ENCODE results near the gene FAM193B. TPM values are rescaled to one million over a fixed set of nuclear protein-coding genes. Genes with fewer than 3 reads are reported as not detected.

Gene FAM193B
- total and polyA plus RNA-seq, 5 donors = 24.9 to 41.8 (median 29.5) TPM

DNA sequence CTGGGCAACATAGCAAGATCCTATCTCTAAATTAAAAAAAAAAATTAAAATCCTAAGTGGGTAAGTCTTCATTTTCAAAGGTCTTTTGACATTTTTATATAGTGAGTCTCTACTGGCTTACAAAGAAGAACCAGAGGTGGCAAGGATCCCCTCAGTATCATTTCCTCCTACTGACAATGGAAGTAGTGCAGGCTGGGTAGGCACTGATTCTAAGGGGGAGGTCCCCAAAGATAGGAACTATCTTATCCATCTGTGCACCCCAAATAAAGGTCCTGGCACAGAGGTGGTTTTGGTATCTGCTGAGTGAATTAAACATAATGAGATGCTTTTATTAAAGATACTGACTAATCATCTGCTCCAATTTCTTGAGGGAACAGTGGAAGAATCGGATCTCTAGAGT lies 4.2 kb downstream of the FAM193B start:
- peaks cover 17% of the 10 kb centered on the region for H3K4me1 ChIP-seq (ENCODE audit: control insufficient read depth, insufficient read depth, low read length)
- ATAC-seq = no peak
- H3K27ac ChIP-seq (ENCODE audit: low read length) = no peak overlapping the region
- DNase-seq = no peak
- no peaks in the 10 kb centered on the region for H3K27me3 ChIP-seq (ENCODE audit: control insufficient read depth, insufficient read depth)
- H3K4me3 ChIP-seq (ENCODE audit: low read length) = no peak overlapping the region
- WGBS = 84% methylated on average over 1 of the region's 1 CpG
- intact Hi-C loops (cut with DNase I) = no loop called here
- no peaks in the 10 kb centered on the region for H3K9me3 ChIP-seq (ENCODE audit: control insufficient read depth, low read length)

GRCh38 chr5:177548495-177548894 lies 5.9 kb downstream of the FAM193B start:
- DNase-seq (no peak), ATAC-seq (no peak)
- H3K9me3 ChIP-seq (ENCODE audit: control insufficient read depth, low read length) = no peaks in the 10 kb centered on the region
- H3K4me1 ChIP-seq (ENCODE audit: control insufficient read depth, insufficient read depth, low read length) = peaks cover 23% of the 10 kb centered on the region
- intact Hi-C loops (cut with DNase I) = no loop called here
- H3K27ac ChIP-seq (ENCODE audit: low read length) = no peak overlapping the region
- no peaks in the 10 kb centered on the region for H3K27me3 ChIP-seq (ENCODE audit: control insufficient read depth, insufficient read depth)
- WGBS = 38% methylated on average over 1 of the region's 1 CpG
- no peak overlapping the region for H3K4me3 ChIP-seq (ENCODE audit: low read length)

GRCh38 chr5:177547736-177548135 lies 6.6 kb downstream of the FAM193B start:
- ATAC-seq (no peak), DNase-seq (no peak)
- H3K27me3 ChIP-seq (ENCODE audit: control insufficient read depth, insufficient read depth) = no peaks in the 10 kb centered on the region
- H3K4me3 ChIP-seq (ENCODE audit: low read length) = no peak overlapping the region
- WGBS = 57% methylated on average over 3 of the region's 3 CpGs
- peaks cover 23% of the 10 kb centered on the region for H3K4me1 ChIP-seq (ENCODE audit: control insufficient read depth, insufficient read depth, low read length)
- intact Hi-C loops (cut with DNase I) = no loop called here
- peak overlapping the region; percentile 13 for H3K27ac ChIP-seq (ENCODE audit: low read length)
- no peaks in the 10 kb centered on the region for H3K9me3 ChIP-seq (ENCODE audit: control insufficient read depth, low read length)

DNA sequence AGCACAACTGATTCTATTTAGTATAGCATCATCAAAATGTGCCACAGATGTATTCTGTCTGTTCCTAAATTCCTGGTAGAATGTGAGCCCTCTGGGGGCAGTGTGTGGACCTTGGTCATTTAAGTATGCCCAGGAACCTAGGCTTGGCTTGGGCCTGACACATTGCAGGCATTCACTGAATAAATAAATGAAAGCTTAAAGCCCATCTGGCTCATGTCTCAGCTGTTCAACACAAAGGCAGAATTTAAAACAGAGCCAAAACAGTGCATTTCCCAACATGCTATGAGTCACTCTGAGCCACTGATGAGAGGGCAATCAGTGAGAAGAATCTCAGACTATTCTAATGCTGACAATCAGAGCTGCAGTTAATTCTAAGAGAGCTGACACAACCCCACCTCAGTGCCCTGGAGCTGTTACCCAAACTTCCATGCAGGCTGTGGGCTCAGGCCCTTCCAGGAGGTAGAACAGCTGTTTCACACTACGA lies 8.1 kb downstream of the FAM193B start:
- Histone ChIP-seq H3K4me3 (ENCODE audit: low read length) (no peak overlapping the region), H3K27me3 (ENCODE audit: control insufficient read depth, insufficient read depth) (no peaks in the 10 kb centered on the region), H3K27ac (ENCODE audit: low read length) (peak overlapping the region; percentile 95), H3K9me3 (ENCODE audit: control insufficient read depth, low read length) (no peaks in the 10 kb centered on the region), H3K4me1 (ENCODE audit: control insufficient read depth, insufficient read depth, low read length) (peaks cover 23% of the 10 kb centered on the region)
- peak; percentile 68 to 83 (median 74) for DNase-seq
- peak; percentile 81 to 84 for ATAC-seq
- WGBS = 49% methylated on average over 1 of the region's 1 CpG
- intact Hi-C loops (cut with DNase I) = no loop called here

GRCh38 chr5:177545487-177546257 lies 8.7 kb downstream of the FAM193B start:
- Histone ChIP-seq H3K4me3 (ENCODE audit: low read length) (no peak overlapping the region), H3K27ac (ENCODE audit: low read length) (peak overlapping the region; percentile 93), H3K4me1 (ENCODE audit: control insufficient read depth, insufficient read depth, low read length) (peaks cover 23% of the 10 kb centered on the region), H3K9me3 (ENCODE audit: control insufficient read depth, low read length) (no peaks in the 10 kb centered on the region), H3K27me3 (ENCODE audit: control insufficient read depth, insufficient read depth) (no peaks in the 10 kb centered on the region)
- DNase-seq = peak; percentile 68 to 81 (median 73)
- WGBS = 46% methylated on average over 4 of the region's 4 CpGs
- intact Hi-C loops (cut with DNase I) = no loop called here
- peak; percentile 80 to 87 for ATAC-seq

DNA sequence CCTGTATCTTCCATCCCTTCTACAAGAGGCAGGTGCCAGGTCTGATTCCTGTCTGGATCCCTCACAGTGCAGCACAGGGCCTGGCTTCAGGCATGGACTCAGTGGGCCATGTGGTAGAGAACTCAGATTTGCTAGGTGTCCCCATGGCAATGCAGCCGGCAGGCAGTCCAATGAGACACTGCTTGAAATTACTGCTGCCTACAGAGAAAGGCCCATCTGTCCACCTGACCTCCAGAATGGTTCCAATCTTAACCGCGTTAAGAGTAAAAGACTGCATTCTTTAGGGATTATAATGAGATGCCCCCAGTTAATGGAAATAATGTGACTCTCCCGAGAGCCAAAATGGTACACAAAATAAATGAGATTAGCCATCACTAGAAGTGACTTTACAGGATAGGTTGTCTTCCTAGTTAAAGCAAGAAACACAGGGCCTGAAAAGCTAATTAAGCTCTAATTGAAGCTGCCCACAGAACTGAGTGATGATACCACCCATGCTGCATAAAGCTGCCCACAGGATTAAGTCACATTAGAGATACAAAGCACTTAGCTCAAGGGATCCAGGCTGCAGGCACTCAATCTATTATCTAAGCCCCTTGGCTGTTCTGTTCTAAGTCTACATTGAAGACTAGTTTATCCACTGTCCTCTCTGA lies 11.4 kb downstream of the FAM193B start:
- intact Hi-C loops (cut with DNase I) = no loop called here
- 91% methylated on average over 4 of the region's 4 CpGs for WGBS
- peaks cover 38% of the 10 kb centered on the region for H3K4me1 ChIP-seq (ENCODE audit: control insufficient read depth, insufficient read depth, low read length)
- H3K9me3 ChIP-seq (ENCODE audit: control insufficient read depth, low read length) = no peaks in the 10 kb centered on the region
- H3K27ac ChIP-seq (ENCODE audit: low read length) = no peak overlapping the region
- H3K27me3 ChIP-seq (ENCODE audit: control insufficient read depth, insufficient read depth) = no peaks in the 10 kb centered on the region
- ATAC-seq (no peak), DNase-seq (no peak)
- no peak overlapping the region for H3K4me3 ChIP-seq (ENCODE audit: low read length)

DNA sequence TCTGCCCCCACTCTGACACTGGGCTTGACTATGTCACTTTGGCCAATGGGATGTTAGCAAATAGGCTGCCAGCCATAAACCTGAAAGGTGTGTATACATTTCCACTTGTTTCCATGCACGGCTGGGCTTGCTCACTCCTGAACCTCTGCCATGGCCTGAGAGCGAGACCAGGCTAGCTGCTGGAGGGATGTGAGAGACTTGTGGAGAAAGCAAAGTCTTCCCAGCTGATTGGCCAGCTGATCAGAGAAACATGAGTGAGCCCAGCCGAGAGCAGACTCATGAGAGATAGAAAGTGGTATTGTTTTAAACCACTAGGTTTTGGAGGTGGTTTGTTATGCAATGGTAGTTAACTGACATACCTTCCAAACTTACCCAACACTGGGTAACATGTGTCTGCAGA lies 13.9 kb downstream of the FAM193B start:
- WGBS = 83% methylated on average over 3 of the region's 3 CpGs
- Histone ChIP-seq H3K4me1 (ENCODE audit: control insufficient read depth, insufficient read depth, low read length) (peaks cover 35% of the 10 kb centered on the region), H3K27me3 (ENCODE audit: control insufficient read depth, insufficient read depth) (no peaks in the 10 kb centered on the region), H3K27ac (ENCODE audit: low read length) (no peak overlapping the region), H3K4me3 (ENCODE audit: low read length) (no peak overlapping the region), H3K9me3 (ENCODE audit: control insufficient read depth, low read length) (no peaks in the 10 kb centered on the region)
- no peak for ATAC-seq
- intact Hi-C loops (cut with DNase I) = no loop called here
- DNase-seq = no peak

DNA sequence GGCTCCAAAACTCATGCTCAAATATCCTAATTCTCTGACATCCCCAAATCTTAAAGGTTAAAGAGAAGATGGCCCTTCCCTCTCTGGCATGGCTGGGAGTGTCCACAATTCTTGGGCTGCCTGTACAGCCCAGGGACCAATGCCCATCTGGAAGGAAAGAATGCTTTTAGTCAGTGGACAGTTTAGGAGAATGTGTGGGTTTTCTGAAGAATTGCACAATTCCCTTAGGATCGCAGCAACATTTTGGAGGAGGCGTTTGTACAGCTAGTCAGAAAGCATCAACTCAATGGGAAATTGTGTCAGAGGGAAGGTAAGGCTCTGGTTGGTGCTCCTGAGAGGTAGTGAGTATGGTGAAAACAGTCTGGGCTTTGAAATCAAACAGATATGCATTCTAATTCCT lies 15.0 kb downstream of the FAM193B start:
- Histone ChIP-seq H3K27ac (ENCODE audit: low read length) (no peak overlapping the region), H3K4me1 (ENCODE audit: control insufficient read depth, insufficient read depth, low read length) (peaks cover 35% of the 10 kb centered on the region), H3K9me3 (ENCODE audit: control insufficient read depth, low read length) (no peaks in the 10 kb centered on the region), H3K4me3 (ENCODE audit: low read length) (no peak overlapping the region), H3K27me3 (ENCODE audit: control insufficient read depth, insufficient read depth) (no peaks in the 10 kb centered on the region)
- DNase-seq (peak in 1 of 3 donors; percentile 44), ATAC-seq (peak; percentile 52 to 70)
- intact Hi-C loops (cut with DNase I) = no loop called here
- WGBS = 60% methylated on average over 2 of the region's 2 CpGs

- ATAC-seq = peak; percentile 18 to 39
- H3K9me3 ChIP-seq (ENCODE audit: control insufficient read depth, low read length) = no peaks in the 10 kb centered on the region
- WGBS = 75% methylated on average over 10 of the region's 10 CpGs
- peaks cover 32% of the 10 kb centered on the region for H3K4me1 ChIP-seq (ENCODE audit: control insufficient read depth, insufficient read depth, low read length)
- H3K27ac ChIP-seq (ENCODE audit: low read length) = peak overlapping the region; percentile 63
- intact Hi-C loops (cut with DNase I) = no loop called here
- DNase-seq = no peak
- no peak overlapping the region for H3K4me3 ChIP-seq (ENCODE audit: low read length)
- no peaks in the 10 kb centered on the region for H3K27me3 ChIP-seq (ENCODE audit: control insufficient read depth, insufficient read depth)
Observed at GRCh38 chr5:177538876-177539275, 15.5 kb downstream of the FAM193B start.

- H3K27me3 ChIP-seq (ENCODE audit: control insufficient read depth, insufficient read depth) = no peaks in the 10 kb centered on the region
- H3K4me1 ChIP-seq (ENCODE audit: control insufficient read depth, insufficient read depth, low read length) = peaks cover 26% of the 10 kb centered on the region
- intact Hi-C loops (cut with DNase I) = no loop called here
- peak; percentile 55 to 77 (median 70) for DNase-seq
- no peak overlapping the region for H3K4me3 ChIP-seq (ENCODE audit: low read length)
- WGBS = 24% methylated on average over 15 of the region's 15 CpGs
- peak; percentile 48 to 77 for ATAC-seq
- peak overlapping the region; percentile 63 for H3K27ac ChIP-seq (ENCODE audit: low read length)
- H3K9me3 ChIP-seq (ENCODE audit: control insufficient read depth, low read length) = no peaks in the 10 kb centered on the region
Observed at GRCh38 chr5:177537389-177538361, 16.7 kb downstream of the FAM193B start.
